Choroid plexus epithelial cell (primary cell): ENCODE results near the gene RUNX3.

Experiments used
- DNase-seq: peaks from one replicate; pipeline ENCODE4 v3.0.0-alpha.2; 2010; ENCODE audit warnings: low read depth
- H3K4me3 ChIP-seq: 2 replicates; pipeline ENCODE4 v1.5.1; 2011; ENCODE audit warnings: low read depth, mild to moderate bottlenecking, control low read depth, low read length, moderate library complexity
- CTCF ChIP-seq: conservative IDR thresholded peaks from 2 replicates; pipeline ENCODE4 v1.5.1; 2011; ENCODE audit warnings: low read depth, mild to moderate bottlenecking, control low read depth, inconsistent platforms, low read length, moderate library complexity

RUNX3 gene

GRCh38 chr1:24861821-24862727 lies 68.0 kb downstream of the RUNX3 start:
- DNase-seq = peak; percentile 33
- peak; percentile 47 for TF ChIP-seq CTCF

GRCh38 chr1:24860841-24861240 lies 69.2 kb downstream of the RUNX3 start:
- no peak overlapping the region for H3K4me3 ChIP-seq
- no peak for TF ChIP-seq CTCF
- no peak for DNase-seq

More at GRCh38 chr1:24861821-24862727, 68.0 kb downstream of the RUNX3 start:
- H3K4me3 ChIP-seq = no peak overlapping the region

- no peak for DNase-seq
- TF ChIP-seq CTCF = no peak
Observed at GRCh38 chr1:24859063-24860010, 70.7 kb downstream of the RUNX3 start.

GRCh38 chr1:24858277-24858676 lies 71.8 kb downstream of the RUNX3 start:
- no peak for DNase-seq
- no peak for TF ChIP-seq CTCF
- no peak overlapping the region for H3K4me3 ChIP-seq

More at GRCh38 chr1:24859063-24860010, 70.7 kb downstream of the RUNX3 start:
- H3K4me3 ChIP-seq = no peak overlapping the region

GRCh38 chr1:24857507-24858133 lies 72.5 kb downstream of the RUNX3 start:
- H3K4me3 ChIP-seq = no peak overlapping the region
- no peak for DNase-seq
- peak; percentile 21 for TF ChIP-seq CTCF

GRCh38 chr1:24856787-24857506 lies 73.1 kb downstream of the RUNX3 start:
- H3K4me3 ChIP-seq = no peak overlapping the region
- TF ChIP-seq CTCF = no peak
- no peak for DNase-seq
